ENCODE results near the gene TMA7.

DNA sequence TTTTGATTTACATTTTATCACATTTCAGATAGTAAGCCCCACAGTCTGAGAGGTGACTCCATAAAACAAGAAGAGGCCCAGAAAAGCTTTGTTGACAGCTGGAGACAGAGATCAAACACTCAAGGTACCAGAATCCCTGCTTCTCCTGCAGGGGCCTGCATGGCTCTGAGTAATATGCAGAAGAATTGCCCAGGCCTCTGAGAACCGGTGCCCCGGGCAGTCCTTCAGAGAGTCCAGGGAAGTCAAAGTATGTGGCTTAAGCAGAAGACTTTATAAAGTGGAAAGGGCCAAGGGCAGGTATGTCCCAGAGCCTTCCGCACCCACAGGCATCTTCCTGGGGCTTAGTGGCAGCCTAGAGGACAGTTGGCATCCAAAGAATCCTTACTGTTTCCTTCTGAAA is 19.3 kb downstream of the TMA7 start:
- TF ChIP-seq, protein P1, sequence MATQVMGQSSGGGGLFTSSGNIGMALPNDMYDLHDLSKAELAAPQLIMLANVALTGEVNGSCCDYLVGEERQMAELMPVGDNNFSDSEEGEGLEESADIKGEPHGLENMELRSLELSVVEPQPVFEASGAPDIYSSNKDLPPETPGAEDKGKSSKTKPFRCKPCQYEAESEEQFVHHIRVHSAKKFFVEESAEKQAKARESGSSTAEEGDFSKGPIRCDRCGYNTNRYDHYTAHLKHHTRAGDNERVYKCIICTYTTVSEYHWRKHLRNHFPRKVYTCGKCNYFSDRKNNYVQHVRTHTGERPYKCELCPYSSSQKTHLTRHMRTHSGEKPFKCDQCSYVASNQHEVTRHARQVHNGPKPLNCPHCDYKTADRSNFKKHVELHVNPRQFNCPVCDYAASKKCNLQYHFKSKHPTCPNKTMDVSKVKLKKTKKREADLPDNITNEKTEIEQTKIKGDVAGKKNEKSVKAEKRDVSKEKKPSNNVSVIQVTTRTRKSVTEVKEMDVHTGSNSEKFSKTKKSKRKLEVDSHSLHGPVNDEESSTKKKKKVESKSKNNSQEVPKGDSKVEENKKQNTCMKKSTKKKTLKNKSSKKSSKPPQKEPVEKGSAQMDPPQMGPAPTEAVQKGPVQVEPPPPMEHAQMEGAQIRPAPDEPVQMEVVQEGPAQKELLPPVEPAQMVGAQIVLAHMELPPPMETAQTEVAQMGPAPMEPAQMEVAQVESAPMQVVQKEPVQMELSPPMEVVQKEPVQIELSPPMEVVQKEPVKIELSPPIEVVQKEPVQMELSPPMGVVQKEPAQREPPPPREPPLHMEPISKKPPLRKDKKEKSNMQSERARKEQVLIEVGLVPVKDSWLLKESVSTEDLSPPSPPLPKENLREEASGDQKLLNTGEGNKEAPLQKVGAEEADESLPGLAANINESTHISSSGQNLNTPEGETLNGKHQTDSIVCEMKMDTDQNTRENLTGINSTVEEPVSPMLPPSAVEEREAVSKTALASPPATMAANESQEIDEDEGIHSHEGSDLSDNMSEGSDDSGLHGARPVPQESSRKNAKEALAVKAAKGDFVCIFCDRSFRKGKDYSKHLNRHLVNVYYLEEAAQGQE (IDR thresholded peaks at IDR 0.05; ENCODE audit: insufficient read depth in 1 of 2, low read depth in 2 of 2, low read length in 2 of 2) = no peak
- no peak for TF ChIP-seq POLR2AphosphoS5 (IDR thresholded peaks at IDR 0.05; ENCODE audit: low read depth, low read length)
- TF ChIP-seq SIN3A (IDR thresholded peaks at IDR 0.05; ENCODE audit: borderline replicate concordance, insufficient read depth, low read length) = no peak

Measured in PFSK-1 (cell line).